K562 (cell line): Measurements from ENCODE around the gene TMEM164. TPM values are rescaled to one million over a fixed set of nuclear protein-coding genes. Genes with fewer than 3 reads are reported as not detected.

Source experiments
- ATF7 ChIP-seq: fragments of 450-650 bp; IDR thresholded peaks from 2 replicates; pipeline ENCODE4 v1.7.1; 2014; ENCODE audit warnings: mild to moderate bottlenecking, moderate library complexity
- CCAR2 ChIP-seq: fragments of 200-400 bp; formaldehyde crosslinking; IDR thresholded peaks from 2 replicates; pipeline ENCODE4 v1.6.1; 2017; ENCODE audit warnings: mild to moderate bottlenecking, low read depth, low read length
- CCNT2 ChIP-seq: IDR thresholded peaks from 2 replicates; pipeline ENCODE4 v1.6.1; 2011; ENCODE audit warnings: borderline replicate concordance, low read depth, mild to moderate bottlenecking, moderate library complexity, mixed read lengths, low read length; ENCODE audit not compliant: insufficient read length; ENCODE audit errors: extremely low read depth
- CREB3L1 ChIP-seq: fragments of 450-650 bp; IDR thresholded peaks from 2 replicates; pipeline ENCODE4 v1.6.1; 2014; ENCODE audit warnings: low read depth, mild to moderate bottlenecking, moderate library complexity, borderline replicate concordance
- DACH1 ChIP-seq: fragments of 450-650 bp; IDR thresholded peaks from 2 replicates; pipeline ENCODE4 v1.6.1; 2018; ENCODE audit not compliant: partially characterized antibody
- ETV6 ChIP-seq, 3 experiments: fragments of 150-350 bp in 1 of 3; sonication (generic) in 1 of 3; formaldehyde crosslinking in 1 of 3; IDR thresholded peaks; 2 replicates each; pipeline versions ENCODE4 v1.6.1 to v1.8.0; 2014 to 2022; ENCODE audit warnings: borderline replicate concordance in 2 of 3, low read depth in 2 of 3, antibody characterized with exemption in 1 of 3, low read length in 1 of 3, mild to moderate bottlenecking in 1 of 3, missing genetic modification reagents in 1 of 3
- HNRNPL ChIP-seq: fragments of 200-400 bp; formaldehyde crosslinking; IDR thresholded peaks from 2 replicates; pipeline ENCODE4 v1.6.1; 2017; ENCODE audit warnings: low read depth, mild to moderate bottlenecking, low read length
- ID3 ChIP-seq, 2 experiments: fragments of 250-450 bp in 1 of 2; fragments of 450-650 bp in 1 of 2; sonication (Bioruptor Pico) in 1 of 2; IDR thresholded peaks; 2 replicates each; pipeline versions ENCODE4 v1.6.1 to v1.8.0; 2016 to 2021; ENCODE audit warnings: mild to moderate bottlenecking in 2 of 2, moderate library complexity in 2 of 2, missing compliant biosample characterization in 1 of 2, missing genetic modification characterization in 1 of 2
- MTA2 ChIP-seq: fragments of 450-650 bp; IDR thresholded peaks from 2 replicates; pipeline ENCODE4 v1.6.1; 2016; ENCODE audit warnings: low read depth
- MXD1 ChIP-seq: fragments of 250-450 bp; sonication (Bioruptor Pico); IDR thresholded peaks from 2 replicates; pipeline ENCODE4 v1.8.0; 2021; ENCODE audit warnings: borderline replicate concordance, mild to moderate bottlenecking, moderate library complexity; ENCODE audit not compliant: poor library complexity, severe bottlenecking
- MYC ChIP-seq, 2 experiments: fragments of 250-450 bp in 1 of 2; sonication (Bioruptor Pico) in 1 of 2; IDR thresholded peaks; 2 replicates each; pipeline versions ENCODE4 v1.5.1 to v1.6.1; 2012 to 2021; ENCODE audit warnings: low read depth in 2 of 2, borderline replicate concordance in 1 of 2, improper control_type of control experiment in 1 of 2, low read length in 1 of 2, mild to moderate bottlenecking in 1 of 2, moderate library complexity in 1 of 2
- NCOR1 ChIP-seq: fragments of 450-650 bp; IDR thresholded peaks from 2 replicates; pipeline ENCODE4 v1.6.1; 2016; ENCODE audit warnings: mild to moderate bottlenecking, moderate library complexity
- POLR2AphosphoS5 ChIP-seq: IDR thresholded peaks from 2 replicates; pipeline ENCODE4 v1.6.1; 2011; ENCODE audit warnings: mild to moderate bottlenecking, low read depth, low read length, moderate library complexity; ENCODE audit not compliant: control insufficient read depth, insufficient read depth
- POLR2H ChIP-seq: IDR thresholded peaks from 2 replicates; pipeline ENCODE4 v1.6.1; 2016; ENCODE audit warnings: missing genetic modification characterization, low read depth, mild to moderate bottlenecking, control low read depth, missing compliant biosample characterization, moderate library complexity
- RREB1 ChIP-seq: fragments of 250-450 bp; sonication (Bioruptor Pico); IDR thresholded peaks from 2 replicates; pipeline ENCODE4 v1.4.0; 2020
- STAG1 ChIP-seq: sonication (generic); formaldehyde crosslinking; IDR thresholded peaks from 2 replicates; pipeline ENCODE4 v1.5.0; 2020; ENCODE audit warnings: missing genetic modification reagents, borderline replicate concordance
- TCF3 ChIP-seq: sonication (generic); formaldehyde crosslinking; IDR thresholded peaks from 2 replicates; pipeline ENCODE4 v1.4.0; 2020; ENCODE audit warnings: mild to moderate bottlenecking, missing genetic modification reagents
- polyA plus RNA-seq, 8 experiments: library from polyadenylated mRNA; depleted of rRNA in 4 of 8; stranded (reverse) in 5 of 8; unstranded in 3 of 8; fragments of >200 nt; fragmentation: Nextera tagmentation in 2 of 8; fragmentation: Illumina TruSeq in 1 of 8; extraction: Ambion mirVana in 2 of 8; extraction: Trizol in 1 of 8; gene quantifications; 2 replicates each; pipeline versions ENCODE4 v1.2.1 to v1.2.3, GENCODE V29; 2011 to 2014; ENCODE audit warnings: inconsistent platforms in 1 of 8, missing spikeins in 1 of 8
- total RNA-seq, 7 experiments: library from RNA; depleted of rRNA in 6 of 7; stranded (reverse); fragments of >200 nt in 6 of 7; fragmentation: Illumina TruSeq in 2 of 7; extraction: Trizol in 2 of 7; gene quantifications; 2 replicates each; pipeline versions ENCODE4 v1.2.1 to v1.2.3, GENCODE V29; 2011 to 2021; ENCODE audit warnings: low replicate concordance in 1 of 7

TMEM164 gene
- total and polyA plus RNA-seq, 9 of the 15 experiments (the other 6 are each of a cell fraction or from before 2014, with no cell fraction given): 2.4 to 57.3 (median 23.1) TPM

GRCh38 chrX:109959356-109959871 lies 43.5 kb upstream of the TMEM164 start (continued):
- 0 out of 2 replicates have a peak, but pooled peaks have one; percentile 9 for TF ChIP-seq MYC (IDR thresholded peaks at IDR 0.05; ENCODE audit: low read depth, low read length)
- no peak for TF ChIP-seq MYC (CRISPR knock-in tag; IDR thresholded peaks at IDR 0.05; ENCODE audit: borderline replicate concordance, low read depth)
- peak; percentile 90 for TF ChIP-seq CCNT2
- no peak; the same call in 1 of the 2 replicates for TF ChIP-seq CREB3L1
- no peak for TF ChIP-seq MXD1
- TF ChIP-seq HNRNPL: peak; percentile 38; the same call in 1 of the 2 replicates
- peak; percentile 87 for TF ChIP-seq NCOR1
- TF ChIP-seq ETV6 (IDR thresholded peaks at IDR 0.05; ENCODE audit: borderline replicate concordance in 1 of 2, low read depth in 2 of 2, low read length in 1 of 2): no peak
- TF ChIP-seq ETV6 (CRISPR knock-in tag; IDR thresholded peaks at IDR 0.05; ENCODE audit: borderline replicate concordance): no peak
- TF ChIP-seq POLR2H (tag): no peak
- TF ChIP-seq DACH1: peak; percentile 44
- no peak for TF ChIP-seq STAG1
- TF ChIP-seq RREB1 (CRISPR knock-in tag): no peak
- TF ChIP-seq MTA2: peak; percentile 89
- no peak for TF ChIP-seq CCAR2
- TF ChIP-seq POLR2AphosphoS5: peak; percentile 80
- TF ChIP-seq TCF3 (CRISPR knock-in tag): peak; percentile 97
- TF ChIP-seq ID3 (CRISPR knock-in tag; IDR thresholded peaks at IDR 0.05): no peak
- peak; percentile 50; the same call in 1 of the 2 replicates for TF ChIP-seq ID3 (tag; IDR thresholded peaks at IDR 0.05)
- TF ChIP-seq ATF7: peak; percentile 61; the same call in 1 of the 2 replicates
